Smooth muscle cell (in vitro differentiated cells): ENCODE results near the gene NFIA. TPM values are rescaled to one million over a fixed set of nuclear protein-coding genes. Genes with fewer than 3 reads are reported as not detected.
A peak's percentile ranks its signal among the peaks of the same experiment; 100 is the strongest.

Experiments used
- DNase-seq: peaks from one replicate; lab custom pipeline; 2025; ENCODE audit not compliant: unreplicated experiment; lab: John Stamatoyannopoulos, UW
- H2AFZ ChIP-seq: fragments of 200-600 bp; sonication (generic); 2 replicates; pipeline ENCODE4 v1.6.0; 2016; ENCODE audit warnings: antibody characterized with exemption, low read depth, mild to moderate bottlenecking
- H3F3A ChIP-seq: fragments of 200-600 bp; sonication (generic); 2 replicates; pipeline ENCODE4 v1.6.0; 2017; ENCODE audit warnings: antibody characterized with exemption, low read depth
- H3K27ac ChIP-seq: fragments of 200-600 bp; sonication (generic); 2 replicates; pipeline ENCODE4 v1.5.1; 2016; ENCODE audit warnings: low read depth, mild to moderate bottlenecking
- H3K27me3 ChIP-seq: fragments of 200-600 bp; sonication (generic); 2 replicates; pipeline ENCODE4 v1.6.1; 2016; ENCODE audit warnings: low read depth, mild to moderate bottlenecking
- H3K36me3 ChIP-seq: fragments of 200-600 bp; sonication (generic); 2 replicates; pipeline ENCODE4 v1.5.1; 2016; ENCODE audit warnings: low read depth
- H3K4me1 ChIP-seq: fragments of 200-600 bp; sonication (generic); 2 replicates; pipeline ENCODE4 v1.5.1; 2016; ENCODE audit warnings: low read depth
- H3K4me2 ChIP-seq: fragments of 200-600 bp; sonication (generic); 2 replicates; pipeline ENCODE4 v1.6.0; 2016; ENCODE audit warnings: mild to moderate bottlenecking
- H3K4me3 ChIP-seq: fragments of 200-600 bp; sonication (generic); 2 replicates; pipeline ENCODE4 v1.5.1; 2016; ENCODE audit warnings: mild to moderate bottlenecking
- H3K79me2 ChIP-seq: fragments of 200-600 bp; sonication (generic); 2 replicates; pipeline ENCODE4 v1.6.0; 2016; ENCODE audit warnings: low read depth, mild to moderate bottlenecking
- H3K9ac ChIP-seq: fragments of 200-600 bp; sonication (generic); 2 replicates; pipeline ENCODE4 v1.6.0; 2016; ENCODE audit warnings: low read depth
- H3K9me3 ChIP-seq: fragments of 200-600 bp; sonication (generic); replicated peaks from 2 replicates; pipeline ENCODE4 v1.5.1; 2016; ENCODE audit warnings: low read depth
- H4K20me1 ChIP-seq: fragments of 200-600 bp; sonication (generic); 2 replicates; pipeline ENCODE4 v1.6.0; 2016; ENCODE audit warnings: low read depth
- CTCF ChIP-seq: fragments of 200-600 bp; sonication (generic); IDR thresholded peaks from 2 replicates; pipeline ENCODE4 v1.5.1; 2017; ENCODE audit warnings: borderline replicate concordance, mild to moderate bottlenecking, antibody characterized with exemption; ENCODE audit not compliant: insufficient read depth, poor library complexity, severe bottlenecking
- whole genome bisulfite sequencing: methylation state at CpG from one replicate; pipeline ENCODE4 v1.1.7; 2016; ENCODE audit warnings: low lambda C conversion rate; 5-methylcytosine and 5-hydroxymethylcytosine counted together
- polyA plus RNA-seq: library from polyadenylated mRNA; unstranded; fragments of >200 nt; fragmentation: Nextera tagmentation; extraction: Ambion mirVana; gene quantifications from 2 replicates; pipeline ENCODE4 v1.2.1, GENCODE V29; 2016
- total RNA-seq: library from RNA; depleted of rRNA; stranded (reverse); fragments of >200 nt; gene quantifications from 2 replicates; pipeline ENCODE4 v1.2.3, GENCODE V29; 2014

NFIA gene
- total RNA-seq, result 5.4 and 6.2 TPM in 2 replicates
- 5.0 and 7.6 TPM in 2 replicates for polyA plus RNA-seq

DNA sequence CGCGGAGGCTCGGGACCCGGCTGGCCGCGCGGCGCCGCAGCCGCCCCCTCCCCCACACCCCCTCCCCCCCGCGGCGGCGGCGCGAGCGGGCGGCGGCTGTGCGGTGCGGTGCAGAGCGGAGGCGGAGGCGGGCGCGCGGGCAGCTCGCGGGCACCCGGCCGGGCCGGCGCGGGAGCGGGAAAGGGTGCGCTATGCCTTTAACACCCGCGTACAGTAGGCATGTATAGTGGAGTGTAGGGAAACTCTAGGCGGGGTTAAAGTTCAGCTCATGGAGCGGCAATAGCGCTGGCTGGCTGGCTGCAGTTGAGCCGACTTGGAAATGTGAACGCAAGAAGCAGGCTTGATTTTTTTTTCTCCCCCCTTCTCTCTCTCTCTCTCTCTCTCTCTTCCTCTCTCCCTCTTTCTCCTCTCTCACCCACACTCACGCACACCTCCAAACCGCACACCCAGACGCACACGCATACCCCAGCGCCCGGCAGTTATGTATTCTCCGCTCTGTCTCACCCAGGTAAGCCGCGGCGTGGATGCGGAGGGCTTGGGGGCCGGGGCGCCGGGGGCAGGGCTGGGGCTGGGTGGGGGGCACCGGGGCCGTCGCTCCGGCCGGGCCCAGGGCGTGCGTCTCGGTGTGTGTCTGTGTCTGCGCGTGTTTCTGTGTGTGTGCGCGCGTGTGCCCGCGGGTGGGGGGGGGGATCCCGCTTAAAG, at the start of gene NFIA:
NFIA (plus strand) TSS at position 251 of the 702 bp plus-strand sequence.
- Histone ChIP-seq H3K27ac (no peak within 1 kb of the TSS), H3K9me3 (no peaks in the 10 kb centered on the region), H3K9ac (peak within 1 kb of the TSS; percentile 56), H3K36me3 (no peaks in the 10 kb centered on the region), H3K4me3 (peak within 1 kb of the TSS; percentile 85), H4K20me1 (no peaks in the 10 kb centered on the region), H3K79me2 (peaks cover 30% of the 10 kb centered on the region), H2AFZ (peak within 1 kb of the TSS; percentile 96), H3F3A (peaks cover 32% of the 10 kb centered on the region), H3K4me2 (peak within 1 kb of the TSS; percentile 94), H3K4me1 (peaks cover 33% of the 10 kb centered on the region), H3K27me3 (peaks cover 4% of the 10 kb centered on the region)
- no peak for DNase-seq
- TF ChIP-seq CTCF, result no peak
- 1% methylated on average over 30 of the region's 73 CpGs for WGBS

DNA sequence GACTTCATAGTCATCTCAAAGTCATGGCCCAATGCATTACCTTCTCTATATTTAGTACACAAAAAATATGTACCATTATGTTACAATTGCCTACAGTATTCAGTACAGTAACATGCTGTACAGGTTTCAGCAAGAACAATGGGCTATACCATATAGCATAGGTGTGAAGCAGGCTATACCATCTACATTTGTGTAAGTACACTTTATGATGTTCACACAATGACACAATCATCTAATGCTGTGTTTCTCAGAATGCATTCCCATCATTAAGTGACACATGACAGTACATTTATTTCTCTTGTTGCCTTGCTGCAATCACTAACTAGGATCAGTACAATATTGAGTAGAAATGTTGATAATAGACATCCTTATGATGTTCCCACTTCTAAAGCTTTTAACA, 46.5 kb upstream of the NFIA start:
- no peaks in the 10 kb centered on the region for H3K9me3 ChIP-seq
- H3K27ac ChIP-seq, result no peak overlapping the region
- no peaks in the 10 kb centered on the region for H3K79me2 ChIP-seq
- no peak for DNase-seq
- no peaks in the 10 kb centered on the region for H3F3A ChIP-seq
- H2AFZ ChIP-seq, result no peak overlapping the region
- H3K4me1 ChIP-seq, result no peaks in the 10 kb centered on the region
- no peaks in the 10 kb centered on the region for H4K20me1 ChIP-seq
- no peak overlapping the region for H3K4me3 ChIP-seq
- no peaks in the 10 kb centered on the region for H3K36me3 ChIP-seq
- H3K27me3 ChIP-seq, result no peaks in the 10 kb centered on the region
- H3K4me2 ChIP-seq, result no peak overlapping the region
- no peak overlapping the region for H3K9ac ChIP-seq
- TF ChIP-seq CTCF, result no peak

DNA sequence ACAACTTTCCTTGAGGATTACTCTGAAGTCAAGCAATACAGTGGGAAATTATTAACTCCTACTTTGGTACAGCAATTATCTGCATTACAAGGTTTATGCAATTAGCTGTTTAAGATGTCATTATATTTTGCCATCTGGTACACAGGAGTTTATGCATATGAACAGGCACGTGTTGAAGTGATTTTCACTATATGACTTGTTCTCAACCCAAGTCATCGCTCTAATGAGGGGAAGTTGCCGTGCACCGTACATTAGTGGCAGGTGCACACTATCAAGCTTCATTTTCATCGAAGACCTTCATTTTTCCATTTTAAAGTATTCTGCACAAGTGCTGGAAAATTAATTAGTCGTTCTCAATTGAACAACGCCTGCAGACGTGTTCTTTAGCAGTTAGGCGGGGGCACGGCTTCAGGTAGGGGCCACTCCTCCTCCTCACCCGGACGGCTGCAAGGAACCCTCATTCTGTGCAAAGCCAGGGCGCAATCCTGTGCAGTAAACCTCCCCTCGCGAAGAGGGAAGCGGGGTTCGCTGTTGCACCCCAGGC, 39.8 kb upstream of the NFIA start:
- peak overlapping the region; percentile 92 for H3K4me2 ChIP-seq
- no peaks in the 10 kb centered on the region for H3K79me2 ChIP-seq
- DNase-seq, result no peak
- no peaks in the 10 kb centered on the region for H3F3A ChIP-seq
- peak overlapping the region; percentile 100 for H2AFZ ChIP-seq
- peaks cover 12% of the 10 kb centered on the region for H3K27me3 ChIP-seq
- H3K4me1 ChIP-seq, result no peaks in the 10 kb centered on the region
- WGBS, result 38% methylated on average over 17 of the region's 17 CpGs
- H3K36me3 ChIP-seq, result no peaks in the 10 kb centered on the region
- H4K20me1 ChIP-seq, result no peaks in the 10 kb centered on the region
- H3K9ac ChIP-seq, result no peak overlapping the region
- TF ChIP-seq CTCF, result no peak
- peak overlapping the region; percentile 59 for H3K4me3 ChIP-seq
- H3K27ac ChIP-seq, result no peak overlapping the region
- H3K9me3 ChIP-seq, result no peaks in the 10 kb centered on the region
